Testis (tissue), 3 donors: ENCODE data around the gene CASTOR1. TPM values are rescaled to one million over a fixed set of nuclear protein-coding genes. Genes with fewer than 3 reads are reported as not detected.

Experiments used
- DNase-seq: peaks from one replicate; pipeline ENCODE4 v3.0.0-alpha.2; 2019
- H3K27ac ChIP-seq, 2 donors: fragments of 200-600 bp; sonication (generic); one replicate each; pipeline ENCODE4 v1.5.1; 2019
- H3K27me3 ChIP-seq: fragments of 200-600 bp; sonication (generic); one replicate; pipeline ENCODE4 v1.5.1; 2019
- H3K36me3 ChIP-seq: fragments of 200-600 bp; sonication (generic); one replicate; pipeline ENCODE4 v1.5.1; 2017; ENCODE audit warnings: low read depth; ENCODE audit errors: missing control alignments
- H3K4me1 ChIP-seq: fragments of 200-600 bp; sonication (generic); one replicate; pipeline ENCODE4 v1.5.1; 2019
- H3K4me3 ChIP-seq, 2 donors: fragments of 200-600 bp; sonication (generic); one replicate each; pipeline ENCODE4 v1.5.1; 2017 to 2019
- H3K9me3 ChIP-seq: fragments of 200-600 bp; sonication (generic); one replicate; pipeline ENCODE4 v1.5.1; 2017
- CTCF ChIP-seq, 3 experiments: fragments of 450-650 bp in 2 of 3; fragments of 200-600 bp in 1 of 3; sonication (generic) in 1 of 3; IDR thresholded peaks; one replicate each; pipeline ENCODE4 v1.5.1; 2016 to 2019; ENCODE audit warnings: antibody characterized with exemption in 3 of 3, mild to moderate bottlenecking in 2 of 3, moderate library complexity in 1 of 3
- POLR2A ChIP-seq: fragments of 450-650 bp; IDR thresholded peaks from one replicate; pipeline ENCODE4 v1.6.1; 2017; ENCODE audit warnings: antibody characterized with exemption, mild to moderate bottlenecking, moderate library complexity
- WGBS, 2 donors: methylation state at CpG; one replicate each; pipeline ENCODE4 v1.1.5; 2018; 5-methylcytosine and 5-hydroxymethylcytosine counted together
- intact Hi-C: fragments of 100-400 bp; cut with DNase I; formaldehyde crosslinking; loops from one replicate; pipeline ENCODE4 v1.15.1; 2023; ENCODE audit warnings: low total_unique reads
- polyA plus RNA-seq: library from polyadenylated mRNA; stranded (reverse); fragments of 350-450 nt; fragmentation: Illumina TruSeq; extraction: RNeasy Lipid Tissue Mini Kit (QIAGEN cat#74804); gene quantifications from one replicate; pipeline ENCODE4 v1.2.3, GENCODE V29; 2014; ENCODE audit warnings: low read depth, low replicate concordance; ENCODE audit not compliant: insufficient read depth
- total RNA-seq, 2 donors: library from RNA; depleted of rRNA; stranded (reverse); fragments of >200 nt; gene quantifications; one replicate each; pipeline ENCODE4 v1.2.3, GENCODE V29; 2016

CASTOR1 gene
- total and polyA plus RNA-seq, 3 donors from 2014 or later, result 32.8 to 71.4 (median 36.7) TPM

GRCh38 chr22:30277547-30278344, 11.6 kb downstream of the CASTOR1 start:
- Histone ChIP-seq H3K27ac (peak overlapping the region in 1 of 2 donors; percentile 42), H3K4me3 (no peak overlapping the region), H3K36me3 (no peaks in the 10 kb centered on the region), H3K27me3 (no peaks in the 10 kb centered on the region), H3K4me1 (peaks cover 8% of the 10 kb centered on the region), H3K9me3 (no peaks in the 10 kb centered on the region)
- 55 to 57% methylated on average over 14 of the region's 14 CpGs for WGBS, 2 donors
- TF ChIP-seq CTCF (IDR thresholded peaks at IDR 0.05) (no peak), POLR2A (no peak)
- intact Hi-C loops, result no loop called here
- DNase-seq, result no peak

- no peaks in the 10 kb centered on the region for H3K27me3 ChIP-seq
- no peaks in the 10 kb centered on the region for H3K36me3 ChIP-seq
- intact Hi-C loops, result no loop called here
- TF ChIP-seq POLR2A, result no peak
- TF ChIP-seq CTCF (IDR thresholded peaks at IDR 0.05), result no peak
- H3K4me1 ChIP-seq, result peaks cover 8% of the 10 kb centered on the region
- no peak overlapping the region for H3K4me3 ChIP-seq
- H3K9me3 ChIP-seq, result no peaks in the 10 kb centered on the region
- no peak overlapping the region for H3K27ac ChIP-seq
- WGBS, 2 donors, result 69 to 85% methylated on average over 7 to 8 of the region's 8 CpGs
- DNase-seq, result no peak
These were observed 13.3 kb downstream of the CASTOR1 start for GRCh38 chr22:30276039-30276438.

GRCh38 chr22:30275625-30276024, 13.7 kb downstream of the CASTOR1 start:
- no peak overlapping the region for H3K4me3 ChIP-seq
- TF ChIP-seq CTCF (IDR thresholded peaks at IDR 0.05) (no peak), POLR2A (no peak)
- H3K27me3 ChIP-seq, result no peaks in the 10 kb centered on the region
- DNase-seq, result no peak
- H3K27ac ChIP-seq, result no peak overlapping the region
- no peaks in the 10 kb centered on the region for H3K36me3 ChIP-seq
- H3K4me1 ChIP-seq, result peaks cover 8% of the 10 kb centered on the region
- intact Hi-C loops, result no loop called here
- no peaks in the 10 kb centered on the region for H3K9me3 ChIP-seq
- WGBS, 2 donors, result 78 to 90% methylated on average over 7 to 8 of the region's 8 CpGs

- TF ChIP-seq POLR2A (no peak), CTCF (IDR thresholded peaks at IDR 0.05) (no peak)
- Histone ChIP-seq H3K4me1 (peaks cover 8% of the 10 kb centered on the region), H3K27me3 (no peaks in the 10 kb centered on the region), H3K36me3 (no peaks in the 10 kb centered on the region), H3K9me3 (no peaks in the 10 kb centered on the region), H3K4me3 (no peak overlapping the region), H3K27ac (no peak overlapping the region)
- 94 to 95% methylated on average over 9 of the region's 9 CpGs for WGBS, 2 donors
- no peak for DNase-seq
- intact Hi-C loops, result no loop called here
These were observed 14.9 kb downstream of the CASTOR1 start for GRCh38 chr22:30274437-30274812.
